Natural killer cell (primary cell): Measurements from ENCODE around the gene KLHL2. TPM values are rescaled to one million over a fixed set of nuclear protein-coding genes. Genes with fewer than 3 reads are reported as not detected.
A peak's percentile ranks its signal among the peaks of the same experiment; 100 is the strongest.

Source experiments
- ATAC-seq, 3 donors: fragments of 150-1000 bp in 2 of 3; fragments of 200-7000 bp in 1 of 3; cut with Tn5 transposase; 1 replicate in 1 of 3; 2 replicates in 2 of 3; pipeline ENCODE4 v1.10.0; 2021; ENCODE audit warnings: mild to moderate bottlenecking in 2 of 3, moderate library complexity in 2 of 3
- DNase-seq, 2 donors: peaks; one replicate each; pipeline versions ENCODE4 v3.0.0 to v3.0.0-alpha.2; 2013 to 2021; ENCODE audit warnings: mixed read lengths in 1 of 2
- H3K27ac ChIP-seq: one replicate; pipeline ENCODE4 v1.5.1; 2013; ENCODE audit warnings: mild to moderate bottlenecking, low read length
- H3K27me3 ChIP-seq: one replicate; pipeline ENCODE4 v1.6.1; 2013; ENCODE audit warnings: low read length; ENCODE audit not compliant: control insufficient read depth, insufficient read depth
- H3K36me3 ChIP-seq: one replicate; pipeline ENCODE4 v1.6.1; 2013; ENCODE audit warnings: low read length; ENCODE audit not compliant: control insufficient read depth, insufficient read depth
- H3K4me1 ChIP-seq: one replicate; pipeline ENCODE4 v1.6.1; 2013; ENCODE audit warnings: low read length; ENCODE audit not compliant: control insufficient read depth, insufficient read depth
- H3K4me3 ChIP-seq: one replicate; pipeline ENCODE4 v1.5.1; 2013; ENCODE audit warnings: low read length
- H3K9me3 ChIP-seq: one replicate; pipeline ENCODE4 v1.6.1; 2013; ENCODE audit warnings: low read length; ENCODE audit not compliant: control insufficient read depth, insufficient read depth
- H3K27ac Mint-ChIP-seq, 2 donors: one replicate each; pipeline ENCODE4 v1.8.0; 2022; ENCODE audit warnings: mild to moderate bottlenecking in 2 of 2, mixed read lengths in 2 of 2, moderate library complexity in 1 of 2
- H3K27me3 Mint-ChIP-seq, 2 donors: one replicate each; pipeline ENCODE4 v1.8.0; 2022; ENCODE audit warnings: low read depth in 2 of 2, mixed read lengths in 2 of 2
- H3K36me3 Mint-ChIP-seq: one replicate; pipeline ENCODE4 v1.8.0; 2022; ENCODE audit warnings: mixed read lengths
- H3K4me1 Mint-ChIP-seq, 2 donors: one replicate each; pipeline ENCODE4 v1.8.0; 2022; ENCODE audit warnings: mixed read lengths in 2 of 2
- H3K4me3 Mint-ChIP-seq: one replicate; pipeline ENCODE4 v1.8.0; 2022; ENCODE audit warnings: mild to moderate bottlenecking, moderate library complexity, mixed read lengths
- H3K9me3 Mint-ChIP-seq, 2 donors: one replicate each; pipeline ENCODE4 v1.8.0; 2022; ENCODE audit warnings: mixed read lengths in 2 of 2
- CTCF ChIP-seq: fragments of 200-600 bp; IDR thresholded peaks from one replicate; pipeline ENCODE4 v1.8.0; 2022; ENCODE audit warnings: antibody characterized with exemption
- WGBS: methylation state at CpG from one replicate; pipeline ENCODE4 v1.1.7; 2013; ENCODE audit warnings: missing lambda C conversion rate; ENCODE audit not compliant: insufficient coverage; 5-methylcytosine and 5-hydroxymethylcytosine counted together
- intact Hi-C: fragments of 100-400 bp; cut with micrococcal nuclease; formaldehyde crosslinking; loops from one replicate; pipeline ENCODE4 v1.14.2; 2022
- total RNA-seq, 4 donors: library from RNA; stranded (reverse); fragments of 120-200 nt in 1 of 4; gene quantifications; one replicate each; pipeline versions ENCODE4 v1.2.3 to v1.2.4, GENCODE V29; 2013 to 2022

The KLHL2 gene
- total RNA-seq, 3 donors from 2014 or later (not counting 1 experiment from before 2014, with no cell fraction given) = 24.2 to 29.2 (median 25.2) TPM

DNA sequence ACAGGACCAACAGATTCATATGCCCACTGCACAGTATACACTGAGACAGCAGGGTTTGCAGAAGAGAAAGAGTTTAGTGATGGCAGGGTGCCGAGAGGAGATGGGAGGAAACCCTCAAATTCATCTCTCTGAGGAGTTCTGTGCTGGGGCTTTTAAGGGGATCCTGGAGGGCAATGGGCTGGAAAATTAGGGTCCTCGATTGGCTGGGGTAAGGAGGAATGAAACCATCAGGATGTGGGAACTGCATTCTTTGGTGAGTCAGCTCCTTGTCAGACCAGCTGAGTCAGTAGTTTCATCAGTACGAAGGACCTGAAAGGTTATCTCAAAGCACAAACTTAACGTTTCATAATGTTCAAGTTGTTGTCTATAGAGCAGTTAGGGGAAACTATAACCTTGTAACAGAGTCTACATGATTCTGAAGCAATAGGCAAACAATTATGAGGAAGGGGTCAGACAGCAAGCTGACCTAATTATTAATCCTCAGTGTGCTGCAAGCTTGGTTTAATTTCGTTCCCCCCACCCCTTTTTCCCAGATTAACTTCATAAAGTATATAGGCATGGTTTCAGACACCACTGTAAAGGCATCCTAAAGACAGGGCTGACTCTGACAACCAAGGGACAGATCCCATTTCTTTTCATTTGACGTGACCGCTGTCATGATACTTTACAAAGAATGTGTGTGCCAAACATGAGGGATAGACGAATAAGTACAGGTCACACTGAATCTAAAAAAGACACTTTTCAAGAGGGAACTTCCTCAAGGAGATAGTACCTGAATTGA, 118.6 kb downstream of the KLHL2 start:
- Mint-ChIP-seq H3K36me3 (no peaks in the 10 kb centered on the region), H3K4me3 (no peak overlapping the region), H3K27ac (no peak overlapping the region), H3K27me3 (no peaks in the 10 kb centered on the region), H3K4me1 (peaks cover 8 to 19% of the 10 kb centered on the region in 2 donors), H3K9me3 (no peaks in the 10 kb centered on the region)
- peaks cover 12% of the 10 kb centered on the region for H3K4me1 ChIP-seq
- no peaks in the 10 kb centered on the region for H3K9me3 ChIP-seq
- ATAC-seq (no peak), DNase-seq (peak in 1 of 2 donors; percentile 12)
- H3K4me3 ChIP-seq = no peak overlapping the region
- 71% methylated on average over 8 of the region's 8 CpGs for WGBS
- TF ChIP-seq CTCF = no peak
- no peak overlapping the region for H3K27ac ChIP-seq
- H3K27me3 ChIP-seq = no peaks in the 10 kb centered on the region
- H3K36me3 ChIP-seq = no peaks in the 10 kb centered on the region
- intact Hi-C loops = loop anchor here (2.0 to 5.0 kb wide), 2 partner anchors 119 to 213 kb away; partner anchors contain the start of genes KLHL2 and TMEM192

- Histone ChIP-seq H3K27me3 (no peaks in the 10 kb centered on the region), H3K27ac (peak overlapping the region; percentile 74), H3K36me3 (no peaks in the 10 kb centered on the region), H3K9me3 (no peaks in the 10 kb centered on the region), H3K4me1 (peaks cover 12% of the 10 kb centered on the region), H3K4me3 (peak overlapping the region; percentile 85)
- H3K4me1 Mint-ChIP-seq = peaks cover 17 to 28% of the 10 kb centered on the region in 2 donors
- H3K4me3 Mint-ChIP-seq = no peak overlapping the region
- H3K9me3 Mint-ChIP-seq = no peaks in the 10 kb centered on the region
- no peak for TF ChIP-seq CTCF
- no peak for ATAC-seq
- no peaks in the 10 kb centered on the region for H3K36me3 Mint-ChIP-seq
- no peak overlapping the region for H3K27ac Mint-ChIP-seq
- intact Hi-C loops = loop anchor here (1.0 to 5.0 kb wide), 3 partner anchors 120 to 214 kb away; partner anchors contain the start of genes KLHL2 and TMEM192
- H3K27me3 Mint-ChIP-seq = no peaks in the 10 kb centered on the region
- under 1% methylated on average over 14 of the region's 14 CpGs for WGBS
- no peak for DNase-seq
Observed at GRCh38 chr4:165326831-165327210, 119.5 kb downstream of the KLHL2 start.

DNA sequence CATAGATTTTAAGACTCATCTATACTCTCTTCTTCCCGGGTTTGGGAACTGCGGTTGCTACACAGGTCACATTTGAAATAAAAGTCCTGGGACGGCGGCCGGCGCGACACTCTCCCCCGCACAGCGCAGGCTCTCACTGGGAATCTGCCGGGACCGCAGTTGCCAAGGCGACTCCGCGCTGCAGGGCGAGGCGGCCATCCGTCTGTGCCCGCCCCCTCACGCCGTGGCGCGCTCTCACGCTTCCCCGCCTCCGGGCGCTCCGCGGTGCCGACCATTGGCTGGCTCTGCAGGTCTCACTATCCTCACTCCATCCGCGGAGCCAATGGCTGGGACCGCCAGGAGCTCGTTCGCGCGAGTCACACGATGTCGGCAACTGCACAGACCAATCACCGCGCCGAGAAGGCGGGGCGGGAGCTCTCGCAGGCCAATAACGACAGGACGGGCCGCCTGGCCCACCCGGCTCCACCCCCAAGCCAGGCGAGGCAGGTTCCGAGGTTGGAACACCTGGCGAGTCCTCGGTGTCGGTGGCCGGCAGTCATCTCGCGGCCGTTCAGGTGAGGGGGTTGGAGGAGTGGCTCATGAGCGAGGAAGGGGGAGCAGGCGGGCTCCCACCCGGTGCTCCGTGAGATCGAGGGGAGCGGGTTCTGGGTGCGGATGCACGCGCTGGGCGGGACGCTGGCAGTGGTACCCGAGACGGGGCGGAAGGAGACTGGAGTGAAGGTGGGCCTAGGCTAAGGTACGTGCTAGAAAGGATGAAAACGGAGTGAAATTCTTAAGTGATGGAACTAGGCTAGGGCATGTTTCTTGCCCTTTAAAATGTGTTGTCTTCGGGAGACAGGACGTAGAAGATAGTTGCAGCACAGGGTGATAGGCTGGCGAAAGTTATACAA, 120.1 kb downstream of the KLHL2 start, which contains the start of gene MSMO1:
Gene MSMO1 (plus strand): TSS at position 459 of the 890 bp plus-strand sequence. CDS start 5,702 bp downstream, outside the sequence.
- Histone ChIP-seq H3K27me3 (no peaks in the 10 kb centered on the region), H3K4me3 (peak within 1 kb of the TSS; percentile 85), H3K27ac (peak within 1 kb of the TSS; percentile 81), H3K9me3 (no peaks in the 10 kb centered on the region), H3K4me1 (peaks cover 12% of the 10 kb centered on the region), H3K36me3 (no peaks in the 10 kb centered on the region)
- intact Hi-C loops = loop anchor here (1.0 to 5.0 kb wide), 3 partner anchors 120 to 215 kb away; partner anchors contain the start of genes KLHL2 and TMEM192
- WGBS = under 1% methylated on average over 76 of the region's 76 CpGs
- peaks cover 24 to 35% of the 10 kb centered on the region in 2 donors for H3K4me1 Mint-ChIP-seq
- DNase-seq (peak; percentile 98 to 99), ATAC-seq (peak; percentile 93 to 99 (median 95))
- TF ChIP-seq CTCF = no peak
- H3K9me3 Mint-ChIP-seq = no peaks in the 10 kb centered on the region
- H3K27ac Mint-ChIP-seq = no peak within 1 kb of the TSS
- H3K27me3 Mint-ChIP-seq = no peaks in the 10 kb centered on the region
- H3K36me3 Mint-ChIP-seq = no peaks in the 10 kb centered on the region
- H3K4me3 Mint-ChIP-seq = no peak within 1 kb of the TSS
